Upper lobe of left lung (tissue), 6 donors: ENCODE measurements around the gene MAN1C1. TPM values are rescaled to one million over a fixed set of nuclear protein-coding genes. Genes with fewer than 3 reads are reported as not detected.

Source experiments
- ATAC-seq, 2 donors: fragments of 200-7000 bp; cut with Tn5 transposase; one replicate each; pipeline ENCODE4 v1.9.1; 2022; ENCODE audit warnings: mild to moderate bottlenecking in 2 of 2, moderate library complexity in 2 of 2; ENCODE audit not compliant: low FRiP score in 2 of 2
- DNase-seq, 2 donors: peaks; one replicate each; pipeline ENCODE4 v3.0.0-alpha.2; 2019 to 2020
- H3K27ac ChIP-seq, 4 donors: fragments of 200-600 bp; sonication (generic); one replicate each; pipeline ENCODE4 v1.5.1; 2016 to 2019
- H3K27me3 ChIP-seq, 4 donors: fragments of 200-600 bp; sonication (generic); one replicate each; pipeline ENCODE4 v1.5.1; 2017 to 2019
- H3K36me3 ChIP-seq, 4 donors: fragments of 200-600 bp; sonication (generic); one replicate each; pipeline ENCODE4 v1.5.1; 2016 to 2019
- H3K4me1 ChIP-seq, 4 donors: fragments of 200-600 bp; sonication (generic); one replicate each; pipeline ENCODE4 v1.5.1; 2018 to 2019
- H3K4me3 ChIP-seq, 4 donors: fragments of 200-600 bp; sonication (generic); one replicate each; pipeline ENCODE4 v1.5.1; 2017 to 2019; ENCODE audit warnings: mild to moderate bottlenecking in 2 of 4, moderate library complexity in 1 of 4
- H3K9me3 ChIP-seq, 4 donors: fragments of 200-600 bp; sonication (generic); one replicate each; pipeline ENCODE4 v1.5.1; 2018 to 2019
- EP300 ChIP-seq, 4 donors: sonication (generic); formaldehyde crosslinking; IDR thresholded peaks; one replicate each; pipeline ENCODE4 v1.5.1; 2017; ENCODE audit warnings: antibody characterized with exemption in 4 of 4, control low read depth in 2 of 4
- POLR2A ChIP-seq, 4 donors: fragments of 450-650 bp; IDR thresholded peaks; one replicate each; pipeline ENCODE4 v1.5.1; 2016 to 2017; ENCODE audit warnings: antibody characterized with exemption in 4 of 4, mild to moderate bottlenecking in 2 of 4
- POLR2AphosphoS5 ChIP-seq, 2 donors: sonication (generic); formaldehyde crosslinking; IDR thresholded peaks; one replicate each; pipeline ENCODE4 v1.5.1; 2017; ENCODE audit warnings: antibody characterized with exemption in 2 of 2
- WGBS, 2 donors: methylation state at CpG; one replicate each; pipeline ENCODE4 v1.1.5; 2017 to 2018; 5-methylcytosine and 5-hydroxymethylcytosine counted together
- total RNA-seq, 6 donors: library from RNA; depleted of rRNA in 4 of 6; stranded (reverse); fragments of >200 nt in 4 of 6; gene quantifications; one replicate each; pipeline versions ENCODE4 v1.1.0 to v1.2.1, GENCODE V29; 2016 to 2021
- TF ChIP-seq, protein P1 (sequence below), 6 experiments: fragments of 450-650 bp in 4 of 6; fragments of 200-600 bp in 2 of 6; sonication (generic) in 2 of 6; IDR thresholded peaks; one replicate each; pipeline ENCODE4 v1.5.1; 2016 to 2019; ENCODE audit warnings: antibody characterized with exemption in 6 of 6
- donor health status: DM: no; HTN: no; CAD: no; lungs with moderate emphysema.
- donor health status: DM: no; HTN: yes; CAD: no; lungs with severe emphysema.

The MAN1C1 gene
- total RNA-seq, 6 donors from 2014 or later, result 5.3 to 32.5 (median 16.2) TPM

- H3K27ac ChIP-seq, result peak overlapping the region in 1 of 4 donors; percentile 18
- H3K36me3 ChIP-seq, result no peaks in the 10 kb centered on the region
- H3K9me3 ChIP-seq, result no peaks in the 10 kb centered on the region
- peaks cover 8 to 14% (median 10%) of the 10 kb centered on the region in 4 donors for H3K4me1 ChIP-seq
- 58 to 75% methylated on average over 11 to 16 of the region's 16 CpGs for WGBS, 2 donors
- no peak for TF ChIP-seq POLR2A (IDR thresholded peaks at IDR 0.05)
- TF ChIP-seq, protein P1, sequence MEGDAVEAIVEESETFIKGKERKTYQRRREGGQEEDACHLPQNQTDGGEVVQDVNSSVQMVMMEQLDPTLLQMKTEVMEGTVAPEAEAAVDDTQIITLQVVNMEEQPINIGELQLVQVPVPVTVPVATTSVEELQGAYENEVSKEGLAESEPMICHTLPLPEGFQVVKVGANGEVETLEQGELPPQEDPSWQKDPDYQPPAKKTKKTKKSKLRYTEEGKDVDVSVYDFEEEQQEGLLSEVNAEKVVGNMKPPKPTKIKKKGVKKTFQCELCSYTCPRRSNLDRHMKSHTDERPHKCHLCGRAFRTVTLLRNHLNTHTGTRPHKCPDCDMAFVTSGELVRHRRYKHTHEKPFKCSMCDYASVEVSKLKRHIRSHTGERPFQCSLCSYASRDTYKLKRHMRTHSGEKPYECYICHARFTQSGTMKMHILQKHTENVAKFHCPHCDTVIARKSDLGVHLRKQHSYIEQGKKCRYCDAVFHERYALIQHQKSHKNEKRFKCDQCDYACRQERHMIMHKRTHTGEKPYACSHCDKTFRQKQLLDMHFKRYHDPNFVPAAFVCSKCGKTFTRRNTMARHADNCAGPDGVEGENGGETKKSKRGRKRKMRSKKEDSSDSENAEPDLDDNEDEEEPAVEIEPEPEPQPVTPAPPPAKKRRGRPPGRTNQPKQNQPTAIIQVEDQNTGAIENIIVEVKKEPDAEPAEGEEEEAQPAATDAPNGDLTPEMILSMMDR (IDR thresholded peaks at IDR 0.05), result no peak
- TF ChIP-seq POLR2AphosphoS5 (IDR thresholded peaks at IDR 0.05), result no peak
- TF ChIP-seq EP300 (IDR thresholded peaks at IDR 0.05), result no peak
- H3K4me3 ChIP-seq, result no peak overlapping the region
- DNase-seq, result peak in 1 of 2 donors; percentile 84
- peak in 1 of 2 donors; percentile 75 for ATAC-seq
- no peaks in the 10 kb centered on the region for H3K27me3 ChIP-seq
These were observed 95.1 kb downstream of the MAN1C1 start for GRCh38 chr1:25711555-25712298.

GRCh38 chr1:25712299-25712970 is 95.8 kb downstream of the MAN1C1 start:
- TF ChIP-seq, protein P1 (IDR thresholded peaks at IDR 0.05), result no peak
- TF ChIP-seq EP300 (IDR thresholded peaks at IDR 0.05) (no peak), POLR2AphosphoS5 (IDR thresholded peaks at IDR 0.05) (no peak), POLR2A (IDR thresholded peaks at IDR 0.05) (no peak)
- ATAC-seq (no peak), DNase-seq (no peak)

GRCh38 chr1:25713961-25714360 is 97.4 kb downstream of the MAN1C1 start:
- 87 to 89% methylated on average over 4 of the region's 4 CpGs for WGBS, 2 donors
- Histone ChIP-seq H3K9me3 (no peaks in the 10 kb centered on the region), H3K4me3 (no peak overlapping the region), H3K27ac (no peak overlapping the region), H3K4me1 (peaks cover 0 to 13% (median 8%) of the 10 kb centered on the region in 4 donors), H3K36me3 (no peaks in the 10 kb centered on the region), H3K27me3 (no peaks in the 10 kb centered on the region)
- ATAC-seq (no peak), DNase-seq (no peak)
- TF ChIP-seq EP300 (IDR thresholded peaks at IDR 0.05) (no peak), POLR2A (IDR thresholded peaks at IDR 0.05) (no peak), POLR2AphosphoS5 (IDR thresholded peaks at IDR 0.05) (no peak)
- TF ChIP-seq, protein P1 (IDR thresholded peaks at IDR 0.05), result no peak

More at GRCh38 chr1:25712299-25712970, 95.8 kb downstream of the MAN1C1 start:
- no peak overlapping the region for H3K27ac ChIP-seq
- no peaks in the 10 kb centered on the region for H3K9me3 ChIP-seq
- H3K4me3 ChIP-seq, result no peak overlapping the region
- no peaks in the 10 kb centered on the region for H3K36me3 ChIP-seq
- no peaks in the 10 kb centered on the region for H3K27me3 ChIP-seq
- WGBS, 2 donors, result 93 to 95% methylated on average over 8 of the region's 8 CpGs
- H3K4me1 ChIP-seq, result peaks cover 3 to 14% (median 10%) of the 10 kb centered on the region in 4 donors

DNA sequence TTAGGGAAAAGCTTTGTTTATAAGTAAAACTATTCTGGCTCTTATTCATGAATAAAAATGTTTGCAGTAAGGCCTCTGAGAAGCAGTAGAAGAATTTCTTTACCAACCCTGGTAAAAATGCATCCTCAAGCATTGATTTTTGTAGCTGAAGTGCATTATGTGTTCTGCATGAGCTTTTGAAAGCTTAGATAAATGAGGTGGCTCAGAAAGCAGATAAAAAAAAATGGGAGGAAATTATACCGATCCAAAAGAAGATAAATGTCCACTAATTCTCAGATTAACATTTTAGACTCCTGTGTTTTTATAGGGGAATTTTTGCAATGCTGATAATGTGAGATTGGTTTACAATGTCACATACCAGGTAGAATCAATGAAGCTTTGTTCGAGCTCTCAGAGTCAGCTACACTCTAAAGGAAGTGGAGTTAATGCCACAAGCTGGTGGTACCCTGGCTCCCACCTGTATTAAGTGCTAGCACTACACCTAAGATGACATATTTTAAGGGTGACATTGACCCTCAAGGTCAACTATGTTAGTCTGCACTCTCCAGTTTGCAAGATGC is 97.9 kb downstream of the MAN1C1 start:
- Histone ChIP-seq H3K9me3 (no peaks in the 10 kb centered on the region), H3K4me1 (peaks cover 0 to 13% (median 8%) of the 10 kb centered on the region in 4 donors), H3K27ac (no peak overlapping the region), H3K27me3 (no peaks in the 10 kb centered on the region), H3K4me3 (no peak overlapping the region), H3K36me3 (no peaks in the 10 kb centered on the region)
- 48 to 51% methylated on average over 2 of the region's 2 CpGs for WGBS, 2 donors
- ATAC-seq, result no peak
- no peak for DNase-seq
- TF ChIP-seq, protein P1 (IDR thresholded peaks at IDR 0.05), result no peak
- TF ChIP-seq POLR2A (IDR thresholded peaks at IDR 0.05), result no peak
- no peak for TF ChIP-seq POLR2AphosphoS5 (IDR thresholded peaks at IDR 0.05)
- TF ChIP-seq EP300 (IDR thresholded peaks at IDR 0.05), result no peak
